ENCODE results near the gene CUEDC1. TPM values are rescaled to one million over a fixed set of nuclear protein-coding genes. Genes with fewer than 3 reads are reported as not detected.

Gene CUEDC1
- total RNA-seq, 3 donors from 2014 or later, result 23.5 to 46.8 (median 23.6) TPM

DNA sequence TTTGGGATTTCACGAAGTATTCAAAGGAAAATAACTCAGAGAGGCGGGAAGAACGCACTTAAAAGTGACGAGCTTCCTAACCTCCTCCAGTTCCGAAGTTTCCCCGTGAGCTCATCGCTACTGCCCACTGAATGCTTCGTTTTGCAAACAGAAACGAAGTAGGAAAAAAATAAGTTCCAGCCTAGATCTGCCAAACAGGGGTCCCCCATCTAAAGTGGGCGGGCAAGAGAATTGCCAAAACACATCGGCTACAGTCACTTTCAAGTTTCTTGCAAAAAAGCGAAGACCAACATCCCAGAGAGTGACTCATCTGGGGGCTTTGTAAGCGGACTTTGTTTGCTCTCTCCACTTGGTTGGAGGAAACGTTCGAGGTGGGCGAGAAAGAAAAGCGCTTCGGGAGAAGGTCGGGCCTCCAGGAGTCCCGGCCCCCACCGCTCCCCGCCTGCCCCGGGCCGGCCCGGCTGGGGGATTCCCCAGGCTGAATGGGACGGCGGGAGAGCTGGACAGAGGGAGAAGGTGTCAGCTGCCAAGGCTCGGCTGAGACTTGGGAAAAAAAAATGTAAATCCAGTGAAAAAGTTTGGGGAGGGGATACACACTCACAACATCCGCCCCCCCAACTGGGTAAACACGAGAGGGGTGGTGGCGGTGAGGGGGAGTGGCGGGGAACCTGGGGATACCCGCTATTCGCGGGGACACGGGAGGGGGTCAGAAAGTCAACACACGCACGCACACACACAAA, 31.8 kb upstream of the CUEDC1 start:
- TF ChIP-seq, protein P1, sequence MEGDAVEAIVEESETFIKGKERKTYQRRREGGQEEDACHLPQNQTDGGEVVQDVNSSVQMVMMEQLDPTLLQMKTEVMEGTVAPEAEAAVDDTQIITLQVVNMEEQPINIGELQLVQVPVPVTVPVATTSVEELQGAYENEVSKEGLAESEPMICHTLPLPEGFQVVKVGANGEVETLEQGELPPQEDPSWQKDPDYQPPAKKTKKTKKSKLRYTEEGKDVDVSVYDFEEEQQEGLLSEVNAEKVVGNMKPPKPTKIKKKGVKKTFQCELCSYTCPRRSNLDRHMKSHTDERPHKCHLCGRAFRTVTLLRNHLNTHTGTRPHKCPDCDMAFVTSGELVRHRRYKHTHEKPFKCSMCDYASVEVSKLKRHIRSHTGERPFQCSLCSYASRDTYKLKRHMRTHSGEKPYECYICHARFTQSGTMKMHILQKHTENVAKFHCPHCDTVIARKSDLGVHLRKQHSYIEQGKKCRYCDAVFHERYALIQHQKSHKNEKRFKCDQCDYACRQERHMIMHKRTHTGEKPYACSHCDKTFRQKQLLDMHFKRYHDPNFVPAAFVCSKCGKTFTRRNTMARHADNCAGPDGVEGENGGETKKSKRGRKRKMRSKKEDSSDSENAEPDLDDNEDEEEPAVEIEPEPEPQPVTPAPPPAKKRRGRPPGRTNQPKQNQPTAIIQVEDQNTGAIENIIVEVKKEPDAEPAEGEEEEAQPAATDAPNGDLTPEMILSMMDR (IDR thresholded peaks at IDR 0.05), result no peak
- peaks cover 33% of the 10 kb centered on the region for H3K4me1 ChIP-seq (ENCODE audit: low read depth)
- H3K9me3 ChIP-seq, result no peaks in the 10 kb centered on the region
- peak overlapping the region; percentile 72 for H3K4me3 ChIP-seq
- no peaks in the 10 kb centered on the region for H3K36me3 ChIP-seq (ENCODE audit: low read depth)
- DNase-seq (peak; percentile 45 to 67 (median 64)), ATAC-seq (peak; percentile 43)
- intact Hi-C loops (cut with DNase I, micrococcal nuclease), result no loop called here

DNA sequence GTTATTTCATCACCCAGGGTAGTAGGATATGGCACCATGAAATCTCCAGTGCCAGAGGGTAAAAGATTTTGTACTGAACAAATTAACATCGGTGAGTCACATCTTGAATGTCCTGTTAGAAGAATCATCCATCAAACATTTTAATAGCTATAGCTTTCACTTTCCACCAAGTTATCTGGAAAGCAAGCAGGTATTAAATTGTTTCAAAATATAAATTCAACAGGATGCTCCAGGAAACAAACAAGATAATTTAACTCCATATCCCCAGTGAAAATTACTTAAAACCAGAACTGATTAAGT, 30.4 kb upstream of the CUEDC1 start:
- no peaks in the 10 kb centered on the region for H3K9me3 ChIP-seq
- no peak overlapping the region for H3K4me3 ChIP-seq
- peaks cover 36% of the 10 kb centered on the region for H3K4me1 ChIP-seq (ENCODE audit: low read depth)
- TF ChIP-seq, protein P1 (IDR thresholded peaks at IDR 0.05), result no peak
- H3K36me3 ChIP-seq (ENCODE audit: low read depth), result no peaks in the 10 kb centered on the region
- no peak for DNase-seq
- no peak for ATAC-seq
- intact Hi-C loops (cut with DNase I, micrococcal nuclease), result no loop called here

DNA sequence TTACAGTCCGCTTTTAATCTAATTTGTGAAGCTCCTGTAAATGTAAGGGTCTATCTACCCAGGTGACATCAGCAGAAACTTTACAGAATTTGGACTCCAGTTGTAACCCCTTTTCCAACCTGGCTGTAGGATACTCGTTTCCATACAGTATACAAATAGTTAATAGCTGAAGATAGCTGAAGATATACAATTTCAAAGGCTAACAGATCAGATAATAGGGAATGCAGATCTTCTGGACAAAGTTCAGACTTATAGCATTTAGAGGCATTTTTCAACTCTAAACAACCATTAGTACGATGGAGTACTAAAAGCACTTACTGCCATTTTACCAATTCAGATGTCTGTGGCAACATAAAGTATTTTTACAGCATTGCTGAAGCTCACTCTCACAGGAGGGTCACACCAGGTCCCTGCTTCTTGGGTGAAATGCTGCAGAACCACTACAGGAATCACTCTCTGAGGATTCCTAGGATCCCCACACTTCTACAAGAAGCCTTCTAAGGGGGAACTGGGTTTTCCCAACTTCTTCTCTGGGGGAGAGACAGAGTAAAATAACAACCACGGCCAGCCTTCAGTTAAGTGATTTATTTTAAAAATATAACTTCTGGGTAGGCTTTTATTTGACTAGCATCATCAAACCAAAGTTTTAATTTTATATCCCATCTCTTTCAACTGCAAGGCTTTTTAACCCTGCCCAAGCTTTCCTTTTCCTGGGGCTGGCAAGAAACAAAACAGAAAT, 29.9 kb upstream of the CUEDC1 start:
- TF ChIP-seq, protein P1 (IDR thresholded peaks at IDR 0.05), result no peak
- ATAC-seq, result no peak
- Histone ChIP-seq H3K36me3 (ENCODE audit: low read depth) (no peaks in the 10 kb centered on the region), H3K4me1 (ENCODE audit: low read depth) (peaks cover 36% of the 10 kb centered on the region), H3K9me3 (no peaks in the 10 kb centered on the region), H3K4me3 (no peak overlapping the region)
- no peak for DNase-seq
- intact Hi-C loops (cut with DNase I, micrococcal nuclease), result no loop called here

DNA sequence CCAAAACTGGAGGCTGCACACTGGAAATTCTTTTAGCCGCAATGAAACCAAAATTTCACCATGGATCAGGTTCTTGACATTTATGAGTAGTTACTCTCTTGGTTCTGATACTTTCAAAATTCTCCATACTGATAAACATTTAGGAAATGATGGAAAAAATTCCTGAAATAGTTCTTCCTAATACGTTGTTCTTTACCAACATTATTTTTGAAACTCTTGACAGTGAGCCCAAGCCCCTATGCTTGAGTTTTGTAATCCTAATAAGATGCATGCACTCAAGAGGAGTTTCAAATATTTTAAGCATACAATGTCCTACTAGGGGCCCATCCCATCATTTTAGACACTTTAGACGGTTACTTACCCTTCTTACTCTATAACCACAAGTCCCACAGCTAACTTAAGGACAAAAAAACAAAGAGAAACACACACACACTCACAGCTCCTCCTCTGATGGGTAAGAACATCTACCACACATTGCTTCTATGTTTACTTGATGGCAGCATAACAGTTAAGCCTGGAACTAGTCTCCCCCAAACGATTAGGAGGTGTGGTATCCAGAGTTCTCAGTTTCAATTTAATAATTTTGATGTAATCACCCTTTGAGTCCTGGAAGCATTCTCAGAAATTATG, 29.2 kb upstream of the CUEDC1 start:
- H3K9me3 ChIP-seq, result no peaks in the 10 kb centered on the region
- TF ChIP-seq, protein P1 (IDR thresholded peaks at IDR 0.05), result no peak
- peaks cover 36% of the 10 kb centered on the region for H3K4me1 ChIP-seq (ENCODE audit: low read depth)
- ATAC-seq (no peak), DNase-seq (no peak)
- H3K4me3 ChIP-seq, result no peak overlapping the region
- intact Hi-C loops (cut with DNase I, micrococcal nuclease), result no loop called here
- H3K36me3 ChIP-seq (ENCODE audit: low read depth), result no peaks in the 10 kb centered on the region

DNA sequence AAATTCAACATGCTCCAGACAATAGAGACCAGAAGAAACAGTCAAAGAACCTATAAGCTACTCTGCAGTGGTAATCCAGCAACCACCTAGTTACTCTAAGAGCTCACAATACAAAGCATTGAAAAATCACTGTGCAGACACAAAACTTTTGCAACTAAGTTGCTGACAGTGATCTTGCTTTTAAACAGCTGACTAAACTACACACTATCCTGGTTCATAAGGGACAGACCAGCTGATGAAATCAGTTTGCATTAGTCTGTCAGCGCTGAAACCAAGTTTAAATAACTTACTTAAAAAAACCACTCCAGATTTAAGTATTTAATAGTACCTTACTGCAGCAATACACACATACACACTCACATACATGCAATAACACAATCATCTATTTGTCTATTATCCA, 28.2 kb upstream of the CUEDC1 start:
- no peak overlapping the region for H3K4me3 ChIP-seq

More for the DNA sequence above, 28.2 kb upstream of the CUEDC1 start:
- Histone ChIP-seq H3K9me3 (no peaks in the 10 kb centered on the region), H3K4me1 (ENCODE audit: low read depth) (peaks cover 29% of the 10 kb centered on the region), H3K36me3 (ENCODE audit: low read depth) (no peaks in the 10 kb centered on the region)
- DNase-seq (no peak), ATAC-seq (no peak)
- TF ChIP-seq, protein P1 (IDR thresholded peaks at IDR 0.05), result no peak
- intact Hi-C loops (cut with DNase I, micrococcal nuclease), result no loop called here

All from mucosa of descending colon (tissue), 3 donors.